ENCODE data around the gene SLC43A3.

The SLC43A3 gene

DNA sequence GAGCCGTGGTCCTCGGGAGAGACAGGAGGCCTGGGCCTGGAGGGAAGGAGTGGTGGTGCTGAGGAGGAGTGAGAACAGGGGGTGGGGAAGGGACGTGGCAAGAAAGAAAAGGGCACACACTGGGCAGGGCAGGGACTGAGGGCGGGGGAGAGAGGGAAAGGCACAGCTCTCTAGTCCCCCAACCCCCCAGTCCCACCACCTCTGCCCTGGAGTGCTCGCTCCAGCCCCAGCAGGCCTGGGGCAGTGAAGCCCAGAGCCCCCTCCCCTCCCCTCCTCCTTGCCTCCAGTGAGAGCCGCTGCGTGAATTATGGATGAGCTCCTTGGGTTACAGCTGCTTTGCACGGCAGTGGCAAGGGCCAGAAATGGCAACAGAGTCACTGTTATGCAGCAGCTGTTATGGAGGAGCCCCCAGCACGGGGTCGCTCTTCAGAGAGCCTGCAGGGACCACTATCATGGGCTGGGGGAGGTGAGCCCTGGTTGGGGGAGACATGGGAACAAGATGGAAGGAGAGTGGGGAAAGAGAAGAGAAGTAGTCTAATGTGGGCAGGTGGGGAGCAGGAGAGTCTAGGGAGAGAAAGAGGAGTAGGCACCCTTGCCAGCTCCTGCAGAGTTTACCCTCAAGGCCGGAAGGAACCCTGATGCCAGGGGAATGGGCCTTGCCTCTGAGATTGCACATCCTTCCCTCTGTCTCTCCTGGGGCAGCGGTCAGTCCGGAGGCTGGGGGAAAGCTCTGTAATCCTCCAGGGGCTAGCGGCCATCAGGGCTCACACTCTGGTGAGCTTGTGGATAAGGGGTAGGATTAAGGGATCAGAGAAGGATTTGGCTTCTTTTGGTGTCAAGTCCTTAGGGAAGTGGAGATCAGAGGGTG lies 37.0 kb upstream of the SLC43A3 start:
- no peak for TF ChIP-seq ZNF274 (IDR thresholded peaks at IDR 0.05; ENCODE audit: low read depth, low read length)
- no peak overlapping the region for H3K4me3 ChIP-seq (ENCODE audit: low read length)

DNA sequence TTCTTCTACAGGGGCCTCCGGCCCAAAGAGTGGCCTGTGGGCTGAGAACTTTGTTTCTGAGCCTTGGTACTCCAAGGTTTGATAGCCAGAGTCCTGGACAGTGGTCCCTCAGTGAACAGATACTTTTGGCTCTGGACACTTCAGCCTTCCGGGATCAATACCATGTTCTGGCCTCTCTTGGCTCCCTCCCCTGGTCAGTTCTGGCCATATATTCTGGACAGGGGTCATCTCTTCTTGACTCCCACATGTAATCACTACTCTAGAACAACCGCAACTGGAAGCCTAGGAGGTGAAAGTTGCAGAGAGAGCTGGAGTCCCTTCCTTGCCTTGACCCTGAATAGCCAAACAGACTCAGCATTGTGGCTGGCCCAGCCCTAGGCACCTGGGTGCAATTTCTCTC lies 35.7 kb upstream of the SLC43A3 start:
- no peak for TF ChIP-seq ZNF274 (IDR thresholded peaks at IDR 0.05; ENCODE audit: low read depth, low read length)
- H3K4me3 ChIP-seq (ENCODE audit: low read length) = no peak overlapping the region

DNA sequence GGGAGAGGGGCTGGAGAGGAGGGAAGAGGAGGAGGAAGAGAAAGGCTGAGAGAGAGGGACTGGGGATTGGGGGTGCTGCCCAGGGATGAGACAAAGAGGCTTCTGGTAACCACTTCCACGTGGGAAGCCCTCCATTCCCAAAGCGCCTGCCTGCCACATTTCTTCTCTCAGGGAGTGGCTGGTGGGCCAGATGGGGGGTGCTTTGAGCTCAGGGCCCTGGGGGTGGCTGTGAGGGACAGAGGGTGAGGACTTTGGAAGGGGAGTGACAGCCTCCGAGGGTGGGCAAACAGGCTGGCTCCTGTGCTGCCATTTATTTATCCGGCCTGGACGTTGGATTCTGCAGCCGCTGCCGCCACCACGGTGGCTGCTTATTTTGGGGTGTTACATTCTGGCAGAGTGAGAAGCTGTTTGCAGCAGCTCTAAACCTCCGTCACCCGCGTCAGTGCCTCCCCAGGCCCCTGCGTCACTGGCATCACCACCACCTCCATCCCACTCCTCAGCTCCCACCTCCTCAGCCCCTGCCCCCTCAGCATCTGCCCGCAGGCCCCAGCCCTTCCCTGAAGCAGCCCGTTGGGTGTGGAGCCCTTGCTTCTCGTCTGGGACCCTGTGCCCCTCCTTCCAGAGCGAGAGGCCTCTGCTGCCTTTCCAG lies 35.0 kb upstream of the SLC43A3 start:
- H3K4me3 ChIP-seq (ENCODE audit: low read length) = no peak overlapping the region
- TF ChIP-seq ZNF274 (IDR thresholded peaks at IDR 0.05; ENCODE audit: low read depth, low read length) = no peak

DNA sequence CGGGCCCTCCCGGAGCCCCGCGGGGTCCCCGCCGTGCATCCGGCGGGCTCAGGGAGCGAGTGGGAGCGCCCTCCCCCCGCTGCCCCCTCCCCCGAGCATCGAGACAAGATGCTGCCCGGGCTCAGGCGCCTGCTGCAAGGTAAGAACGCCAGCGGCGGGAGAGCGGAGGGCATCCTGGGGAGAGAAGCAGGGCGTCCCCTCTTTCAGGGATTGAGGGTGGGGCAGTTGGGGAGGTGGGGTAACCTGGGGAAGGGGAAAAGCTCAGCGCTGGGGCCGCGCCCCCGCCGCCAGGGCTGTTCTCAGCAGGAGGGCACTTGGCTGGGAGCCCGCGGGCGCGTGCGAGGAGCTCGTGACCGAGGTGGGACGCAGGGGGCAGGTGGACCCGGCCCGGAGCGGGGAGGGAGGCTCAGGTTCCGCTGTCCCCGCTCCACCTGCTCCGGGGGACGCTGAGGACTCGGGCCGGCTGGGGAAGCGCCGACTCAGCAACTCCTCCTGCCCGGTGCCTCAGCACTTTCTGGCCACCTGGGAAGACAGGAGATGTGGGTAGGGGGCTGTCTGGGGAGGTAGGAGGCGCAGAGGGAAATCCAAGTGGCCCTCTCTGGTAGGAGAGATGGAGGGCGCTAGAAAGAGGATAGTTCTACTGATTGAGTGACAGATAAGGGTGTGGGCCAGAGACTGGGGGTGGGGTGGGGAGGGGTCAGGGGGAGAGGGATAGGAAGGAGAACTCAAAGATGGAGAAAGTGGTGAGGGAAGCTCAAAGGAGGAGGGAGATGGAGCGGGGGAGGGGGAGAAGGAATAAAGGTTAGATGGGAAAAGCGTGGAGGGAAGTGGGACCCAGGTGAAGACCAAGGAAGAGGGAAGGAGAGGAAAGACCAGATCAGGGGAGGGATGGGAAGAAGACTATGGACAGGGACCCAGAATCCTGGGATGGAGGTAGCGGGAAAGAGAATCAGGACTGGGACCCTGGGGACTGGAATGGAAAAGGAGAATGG lies 34.1 kb upstream of the SLC43A3 start:
- TF ChIP-seq ZNF274 (IDR thresholded peaks at IDR 0.05; ENCODE audit: low read depth, low read length) = no peak
- no peak overlapping the region for H3K4me3 ChIP-seq (ENCODE audit: low read length)

DNA sequence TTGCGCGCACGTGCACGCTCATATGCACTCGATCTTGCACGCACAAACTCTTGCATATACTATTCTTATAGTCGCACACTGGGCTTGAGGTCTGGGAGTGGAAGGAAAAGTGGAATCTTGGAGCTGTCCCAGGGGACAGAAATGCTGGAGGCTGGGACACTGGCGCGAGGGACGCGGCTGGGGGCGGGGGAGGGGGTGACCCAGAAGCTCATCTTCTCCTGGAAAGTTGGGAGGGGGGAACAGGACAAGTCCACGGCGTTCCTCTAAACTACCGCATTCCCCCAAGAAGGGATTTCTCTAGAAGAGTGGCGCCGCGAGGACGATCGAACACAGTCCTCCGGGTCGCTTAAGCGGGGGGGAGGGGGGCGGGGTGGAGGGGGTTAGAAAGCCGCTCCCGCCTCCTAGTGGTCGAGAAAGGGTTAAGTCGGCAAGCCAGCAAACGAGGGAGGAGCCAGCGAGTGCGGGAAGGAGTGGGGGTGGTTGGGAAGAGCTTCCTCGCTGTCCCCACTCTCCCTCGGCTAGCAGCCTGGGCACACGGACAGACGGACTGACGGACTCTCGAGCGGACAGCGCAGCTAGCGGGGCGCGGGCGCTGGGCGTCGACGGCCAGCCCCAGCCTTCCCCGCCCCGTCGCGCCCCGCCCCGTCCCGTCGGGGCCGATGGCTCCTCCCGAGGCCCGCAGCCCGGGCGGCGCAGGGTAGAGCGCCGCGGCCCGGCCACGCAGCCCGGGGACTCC lies 33.3 kb upstream of the SLC43A3 start, which contains the start of gene RTN4RL2:
RTN4RL2 (plus strand) TSS at position 507 of the 736 bp plus-strand sequence. CDS start 338 bp downstream, outside the sequence.
- no peak within 1 kb of the TSS; the same call in 1 of the 2 replicates for H3K4me3 ChIP-seq (ENCODE audit: low read length)
- no peak for TF ChIP-seq ZNF274 (IDR thresholded peaks at IDR 0.05; ENCODE audit: low read depth, low read length)

DNA sequence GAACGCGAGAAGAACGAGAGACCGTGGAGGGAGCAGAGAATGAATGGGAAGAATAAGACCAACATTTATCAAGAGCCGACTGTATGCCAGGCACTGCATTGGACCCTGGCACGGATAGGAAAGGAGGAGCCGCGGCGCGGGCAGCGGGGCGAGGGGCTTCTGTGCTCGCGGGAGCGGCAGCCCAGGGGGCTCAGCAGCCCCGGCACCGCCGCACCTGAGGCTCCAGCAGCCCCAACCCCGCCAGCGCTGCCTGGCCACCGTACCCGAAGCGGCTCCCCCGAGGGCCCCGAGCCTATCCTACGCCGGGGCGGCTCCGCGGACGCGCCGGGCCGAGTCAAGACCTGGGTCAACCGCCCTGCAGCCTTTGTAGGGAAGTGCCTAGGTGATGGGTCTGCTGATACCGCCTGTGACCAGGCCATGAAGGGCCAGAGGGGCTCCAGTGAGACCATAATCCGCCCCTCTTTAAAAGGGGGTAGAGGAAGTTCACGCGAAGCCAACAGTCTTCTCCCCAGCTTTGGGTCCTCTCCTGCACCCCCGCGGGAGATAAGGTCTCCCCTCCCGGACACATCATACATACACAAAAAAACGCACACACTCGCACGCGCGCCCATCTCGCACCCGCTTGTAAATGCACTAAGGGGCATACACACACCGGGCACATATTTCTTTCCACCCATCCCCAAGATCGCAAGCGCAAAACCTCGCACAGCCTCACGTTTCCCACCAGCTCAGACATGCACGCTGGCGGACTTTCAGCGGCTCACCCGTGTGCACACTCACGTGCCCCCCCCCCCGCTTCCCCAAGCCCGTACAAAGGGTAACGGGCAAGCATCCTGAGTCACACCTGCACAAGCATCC lies 32.5 kb upstream of the SLC43A3 start:
- H3K4me3 ChIP-seq (ENCODE audit: low read length) = peak overlapping the region; percentile 39; the same call in 1 of the 2 replicates
- no peak for TF ChIP-seq ZNF274 (IDR thresholded peaks at IDR 0.05; ENCODE audit: low read depth, low read length)

DNA sequence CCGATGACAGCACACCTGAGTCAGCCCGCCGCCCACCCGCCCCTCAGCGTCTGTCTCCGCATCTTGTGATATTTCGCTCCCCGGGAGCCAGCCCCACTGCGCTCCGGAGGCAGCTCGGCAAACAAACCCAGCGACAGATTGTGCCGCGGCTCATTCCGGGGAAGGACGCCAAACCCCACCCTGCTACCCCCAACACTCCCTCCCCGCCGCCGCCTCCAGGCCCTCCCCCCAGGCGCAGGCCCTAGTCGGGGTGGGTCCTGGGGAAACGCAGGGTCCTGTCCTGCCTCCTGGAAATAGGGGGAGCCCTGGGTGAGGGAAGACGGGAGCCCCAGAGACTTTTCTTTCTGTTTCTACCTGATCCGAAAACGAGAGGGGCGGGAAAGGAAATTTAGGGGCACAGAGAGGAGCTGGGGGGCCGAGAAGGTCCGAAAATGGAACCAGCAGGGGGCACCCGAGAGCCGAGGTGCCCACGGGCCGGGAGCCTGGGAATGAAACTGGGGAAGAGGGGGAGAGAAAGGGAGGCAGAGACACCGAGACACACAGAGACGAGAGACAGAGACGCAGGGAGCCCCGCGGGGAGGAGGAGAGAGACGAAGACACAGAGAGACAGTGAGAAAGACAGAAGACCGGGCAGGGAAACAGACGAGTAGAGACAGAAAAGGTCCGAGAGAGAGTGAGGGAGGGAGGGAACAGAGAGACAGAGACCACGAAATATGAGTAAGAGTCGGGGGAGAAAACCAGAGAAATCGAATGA lies 31.7 kb upstream of the SLC43A3 start:
- TF ChIP-seq ZNF274 (IDR thresholded peaks at IDR 0.05; ENCODE audit: low read depth, low read length) = no peak
- H3K4me3 ChIP-seq (ENCODE audit: low read length) = peak overlapping the region; percentile 39; the same call in 1 of the 2 replicates

DNA sequence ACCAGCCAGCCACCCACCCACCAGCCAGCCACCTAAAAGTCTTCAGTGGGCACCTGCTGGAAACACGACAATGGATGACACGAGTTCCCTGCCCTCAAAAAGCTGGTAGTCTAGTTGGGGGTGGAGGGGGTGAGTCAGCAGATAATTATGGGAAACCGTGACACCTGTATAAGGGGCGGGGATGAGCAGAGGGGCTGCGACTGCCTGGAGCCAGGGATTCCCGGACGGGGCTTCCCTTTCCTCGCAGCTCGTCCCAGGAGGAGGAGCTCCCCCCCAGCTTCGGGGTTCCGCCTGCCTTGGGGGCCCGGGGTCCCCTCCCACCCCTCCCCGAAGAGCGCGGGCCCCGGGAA lies 31.1 kb upstream of the SLC43A3 start:
- no peak overlapping the region for H3K4me3 ChIP-seq (ENCODE audit: low read length)
- no peak for TF ChIP-seq ZNF274 (IDR thresholded peaks at IDR 0.05; ENCODE audit: low read depth, low read length)

DNA sequence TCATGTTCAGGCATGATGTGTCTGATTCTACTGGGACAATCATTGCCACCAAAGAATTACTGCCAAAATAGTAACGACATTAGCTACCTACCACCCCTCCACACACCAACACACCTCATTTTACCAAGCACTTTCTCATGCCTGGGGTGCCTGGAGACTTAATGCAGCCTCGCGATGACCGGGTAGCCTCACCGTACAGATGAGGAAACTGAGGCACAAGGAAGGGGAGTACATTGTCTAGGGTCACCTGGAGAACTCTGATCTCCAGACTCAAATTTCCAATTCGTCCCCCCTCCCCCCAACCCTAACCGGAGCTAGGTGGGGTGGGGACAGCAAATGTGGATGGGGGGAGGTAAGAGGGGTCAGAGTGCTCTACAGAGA lies 30.7 kb upstream of the SLC43A3 start:
- H3K4me3 ChIP-seq (ENCODE audit: low read length) = no peak overlapping the region
- TF ChIP-seq ZNF274 (IDR thresholded peaks at IDR 0.05; ENCODE audit: low read depth, low read length) = no peak

DNA sequence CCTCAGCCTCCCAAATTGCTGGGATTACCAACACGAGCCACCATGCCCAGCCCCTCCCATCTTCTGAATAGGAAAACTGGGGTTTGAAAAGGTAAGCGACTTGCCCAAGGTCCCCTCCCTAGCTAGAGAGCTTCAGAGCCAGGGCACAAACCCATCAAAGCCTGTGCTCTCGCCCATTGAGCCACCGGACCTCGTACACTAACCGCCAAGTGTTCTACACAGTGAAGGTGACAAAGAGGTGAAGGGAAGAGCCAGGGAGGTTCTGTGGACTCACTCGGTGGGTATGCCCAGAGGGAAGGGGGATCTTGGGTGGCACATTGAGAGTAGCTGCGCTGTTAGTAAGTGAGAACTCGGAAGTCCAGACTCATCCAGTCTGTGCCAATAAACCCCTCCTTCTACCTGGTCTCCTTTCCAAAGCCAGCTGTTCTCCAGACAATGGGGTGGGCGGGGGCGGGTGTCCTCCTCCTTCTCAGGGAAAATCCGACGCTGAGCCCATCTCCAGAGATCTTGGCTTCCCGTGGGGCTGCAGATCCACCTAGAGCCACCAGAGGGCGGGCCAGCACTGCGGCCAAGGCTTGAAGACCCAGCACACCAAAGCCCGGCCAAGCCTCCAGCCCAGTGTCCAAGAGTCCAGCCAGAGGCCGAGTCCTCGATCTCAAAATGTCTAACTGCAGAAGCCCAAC lies 30.2 kb upstream of the SLC43A3 start:
- H3K4me3 ChIP-seq (ENCODE audit: low read length) = no peak overlapping the region
- TF ChIP-seq ZNF274 (IDR thresholded peaks at IDR 0.05; ENCODE audit: low read depth, low read length) = no peak

DNA sequence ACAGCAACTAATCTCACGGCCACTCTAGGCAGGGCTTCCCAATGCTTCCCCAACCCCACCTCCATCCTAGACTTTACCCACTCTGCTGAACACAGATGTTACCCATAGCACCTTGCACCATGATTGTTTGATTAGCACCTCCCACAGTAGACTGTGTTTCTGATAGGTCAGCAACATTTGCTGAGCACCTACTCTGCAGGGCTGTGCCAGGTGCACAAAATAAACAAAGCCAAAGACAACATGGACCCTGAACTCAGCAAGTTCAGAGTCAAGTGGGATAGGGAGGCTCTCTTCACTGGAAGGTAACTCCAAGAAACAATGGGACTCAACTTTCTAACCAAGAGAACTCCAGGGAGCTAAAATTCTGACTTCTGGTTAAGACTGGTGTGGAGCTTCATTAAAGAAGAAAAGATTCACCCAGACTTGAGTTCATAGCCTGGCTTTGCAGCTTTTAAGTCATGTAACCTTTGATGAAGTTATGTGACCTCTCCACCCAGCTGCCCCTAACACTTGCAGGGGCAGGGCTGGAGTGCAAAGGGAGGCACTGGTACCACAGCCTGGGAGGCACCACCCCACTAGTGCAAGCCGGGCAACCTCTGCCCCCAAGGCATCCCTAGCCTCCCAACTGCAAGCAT lies 26.7 kb upstream of the SLC43A3 start:
- no peak overlapping the region for H3K4me3 ChIP-seq (ENCODE audit: low read length)
- TF ChIP-seq ZNF274 (IDR thresholded peaks at IDR 0.05; ENCODE audit: low read depth, low read length) = no peak

Measured in GM08714 (cell line).